PC-3 (cell line): ENCODE results near the gene KIF2A. TPM values are rescaled to one million over a fixed set of nuclear protein-coding genes. Genes with fewer than 3 reads are reported as not detected.

ENCODE experiments used
- ATAC-seq: fragments of 200-7000 bp; cut with Tn5 transposase; 2 replicates; pipeline ENCODE4 v1.9.1; 2020; ENCODE audit warnings: mild to moderate bottlenecking, moderate library complexity
- Bru-seq: library from RNA; stranded (reverse); fragments of 400-500 nt; gene quantifications from one replicate; lab custom pipeline; 2021; lab: Mats Ljungman, UMichigan
- BruChase-seq, 2 experiments: library from RNA; stranded (reverse); fragments of 400-500 nt; gene quantifications; one replicate each; lab custom pipeline; 2021; lab: Mats Ljungman, UMichigan
- BruUV-seq: library from RNA; stranded (reverse); fragments of 400-500 nt; replicated peaks from 2 replicates; lab custom pipeline; 2021; lab: Mats Ljungman, UMichigan
- CTCF ChIA-PET: fragments of 300-600 bp; sonication (Branson Sonifier 250); formaldehyde crosslinking; loops from one replicate; lab custom pipeline; 2022; ENCODE audit warnings: antibody characterized with exemption; lab: Charles Lee
- POLR2A ChIA-PET: fragments of 300-600 bp; sonication (Branson Sonifier 250); formaldehyde crosslinking; loops from one replicate; lab custom pipeline; 2022; ENCODE audit warnings: antibody characterized with exemption; ENCODE audit not compliant: unreplicated experiment; lab: Charles Lee
- DNase-seq: peaks from one replicate; pipeline ENCODE4 v3.0.0-alpha.2; 2015
- H2AFZ ChIP-seq: fragments of 300-600 bp; sonication (generic); 2 replicates; pipeline ENCODE4 v1.6.0; 2016; ENCODE audit warnings: antibody characterized with exemption, low read length
- H3F3A ChIP-seq: fragments of 300-600 bp; sonication (generic); one replicate; pipeline ENCODE4 v1.6.0; 2017; ENCODE audit warnings: antibody characterized with exemption, low read length, control low read depth, mild to moderate bottlenecking; ENCODE audit not compliant: unreplicated experiment
- H3K27ac ChIP-seq: fragments of 300-600 bp; sonication (generic); 2 replicates; pipeline ENCODE4 v1.5.1; 2016; ENCODE audit warnings: mild to moderate bottlenecking, low read length
- H3K27me3 ChIP-seq: fragments of 300-600 bp; sonication (generic); 2 replicates; pipeline ENCODE4 v1.6.1; 2016; ENCODE audit warnings: low read length, mixed read lengths
- H3K36me3 ChIP-seq: fragments of 300-600 bp; sonication (generic); 2 replicates; pipeline ENCODE4 v1.6.1; 2016; ENCODE audit warnings: low read depth, mixed run types, low read length, mixed read lengths
- H3K4me1 ChIP-seq: fragments of 300-600 bp; sonication (generic); 2 replicates; pipeline ENCODE4 v1.5.1; 2016; ENCODE audit warnings: low read length; ENCODE audit not compliant: insufficient read depth
- H3K4me2 ChIP-seq: fragments of 300-600 bp; sonication (generic); 2 replicates; pipeline ENCODE4 v1.6.0; 2016; ENCODE audit warnings: low read length
- H3K4me3 ChIP-seq: fragments of 300-600 bp; sonication (generic); 2 replicates; pipeline ENCODE4 v1.5.1; 2016; ENCODE audit warnings: mild to moderate bottlenecking, low read length, mixed read lengths
- H3K79me2 ChIP-seq: fragments of 300-600 bp; sonication (generic); 2 replicates; pipeline ENCODE4 v1.6.1; 2017; ENCODE audit warnings: low read length, mixed read lengths
- H3K9ac ChIP-seq: fragments of 300-600 bp; sonication (generic); 2 replicates; pipeline ENCODE4 v1.6.0; 2016; ENCODE audit warnings: mild to moderate bottlenecking, low read length
- H3K9me2 ChIP-seq: fragments of 300-600 bp; sonication (generic); replicated peaks from 2 replicates; pipeline ENCODE4 v1.6.1; 2016; ENCODE audit warnings: mixed run types, low read length, mixed read lengths
- H3K9me3 ChIP-seq: fragments of 300-600 bp; sonication (generic); 2 replicates; pipeline ENCODE4 v1.6.1; 2016; ENCODE audit warnings: low read length, mixed read lengths
- H4K20me1 ChIP-seq: fragments of 300-600 bp; sonication (generic); 2 replicates; pipeline ENCODE4 v1.6.1; 2016; ENCODE audit warnings: low read length, mixed read lengths
- CTCF ChIP-seq: fragments of 300-600 bp; sonication (generic); conservative IDR thresholded peaks from 2 replicates; pipeline ENCODE4 v1.5.1; 2017; ENCODE audit warnings: antibody characterized with exemption, low read depth, mild to moderate bottlenecking, low read length
- EZH2 ChIP-seq: fragments of 300-600 bp; sonication (generic); IDR thresholded peaks from one replicate; pipeline ENCODE4 v1.6.1; 2017; ENCODE audit warnings: antibody characterized with exemption, mild to moderate bottlenecking, low read length; ENCODE audit not compliant: unreplicated experiment
- EZH2phosphoT487 ChIP-seq: fragments of 300-600 bp; sonication (generic); IDR thresholded peaks from 2 replicates; pipeline ENCODE4 v1.6.1; 2018; ENCODE audit warnings: mild to moderate bottlenecking, antibody characterized with exemption, low read length, borderline replicate concordance
- intact Hi-C: fragments of 100-400 bp; cut with micrococcal nuclease; formaldehyde crosslinking; loops from 2 replicates; pipeline ENCODE4 v1.9.0; 2023
- long read RNA-seq: library from polyadenylated mRNA; unstranded; transcript quantifications from one replicate; pipeline ENCODE4 v2.0.0, GENCODE V29; 2021; ENCODE audit not compliant: unreplicated experiment
- total RNA-seq: library from RNA; depleted of rRNA; stranded (reverse); fragments of >200 nt; gene quantifications from 2 replicates; pipeline ENCODE4 v1.2.3, GENCODE V29; 2014; rRNA removed

The KIF2A gene
- total RNA-seq (19.0 and 26.4 TPM in 2 replicates), Bru-seq, nascent RNA (percentile 79 among the genes with signal in this experiment), BruChase-seq, experiment 1, labeled RNA remaining after a 6-hour chase (percentile 80 among the genes with signal in this experiment), BruChase-seq, experiment 2, labeled RNA remaining after a 2-hour chase (percentile 76 among the genes with signal in this experiment)
- long read RNA-seq, transcript KIF2A-202 (20 exons, 2,539 nt) = major isoform, 18 of 55 reads
- long read RNA-seq, partial matches to known transcripts = 4 of 55 reads
- long read RNA-seq, other reads (novel, unspliced or antisense) = 32 of 55 reads

DNA sequence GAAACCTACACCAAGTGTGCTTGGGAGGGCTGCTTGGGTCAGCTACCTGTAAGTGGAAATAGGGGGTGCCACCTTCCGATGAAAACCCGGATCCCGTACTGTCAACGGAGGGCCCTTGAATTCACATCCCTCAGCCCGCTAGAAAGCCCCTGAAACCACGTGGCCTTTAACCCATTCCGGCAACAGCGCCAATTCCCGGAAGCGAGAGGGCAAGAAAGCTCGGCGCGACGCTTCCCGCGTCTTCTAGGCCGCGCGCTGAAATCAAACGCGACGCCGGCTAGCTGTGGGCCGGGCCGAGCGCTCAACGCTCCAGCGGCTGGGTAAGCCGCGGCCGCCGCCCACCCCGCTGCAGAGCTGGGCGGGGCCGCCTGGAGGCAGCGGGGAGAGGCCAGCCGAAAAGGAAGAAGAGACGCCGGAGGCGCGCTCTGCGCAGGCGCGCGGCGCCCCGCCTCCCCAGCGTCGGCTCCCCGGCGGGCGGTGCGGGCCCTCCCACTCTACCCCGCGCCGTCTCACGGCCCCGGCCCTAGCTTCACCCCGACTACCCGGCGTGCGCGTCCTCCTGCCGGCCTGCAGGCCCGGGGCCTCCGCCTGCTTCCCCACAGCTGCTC lies at the start of gene KIF2A:
Gene KIF2A (plus strand): TSS at position 492 of the 608 bp plus-strand sequence. CDS start 267 bp downstream, outside the sequence.
- peaks cover 45% of the 10 kb centered on the region for H3K79me2 ChIP-seq
- H3K4me1 ChIP-seq = peaks cover 21% of the 10 kb centered on the region
- H3K9me2 ChIP-seq = no peaks in the 10 kb centered on the region
- peak within 1 kb of the TSS; percentile 56 for H3K27ac ChIP-seq
- peaks cover 16% of the 10 kb centered on the region for H4K20me1 ChIP-seq
- no peaks in the 10 kb centered on the region for H3K9me3 ChIP-seq
- DNase-seq = peak; percentile 95
- intact Hi-C loops = loop anchor here (2.0 to 5.0 kb wide), 2 partner anchors 46 to 81 kb away; no protein-coding TSS in a partner anchor
- H3K4me2 ChIP-seq = peak within 1 kb of the TSS; percentile 97
- CTCF ChIA-PET = interaction anchor here (0.7 kb wide), 1 partner anchor 64 kb away, joined by 3 read pairs; no protein-coding TSS in a partner anchor
- H3K27me3 ChIP-seq = no peaks in the 10 kb centered on the region
- no TSS peak for BruUV-seq
- POLR2A ChIA-PET = no interaction called here
- peak within 1 kb of the TSS; percentile 96 for H3K4me3 ChIP-seq
- H3K36me3 ChIP-seq = no peaks in the 10 kb centered on the region
- TF ChIP-seq EZH2phosphoT487 (no peak), CTCF (no peak), EZH2 (no peak)
- H3K9ac ChIP-seq = peak within 1 kb of the TSS; percentile 92
- H2AFZ ChIP-seq = peak within 1 kb of the TSS; percentile 94
- ATAC-seq = peak; percentile 86
- H3F3A ChIP-seq = no peaks in the 10 kb centered on the region

DNA sequence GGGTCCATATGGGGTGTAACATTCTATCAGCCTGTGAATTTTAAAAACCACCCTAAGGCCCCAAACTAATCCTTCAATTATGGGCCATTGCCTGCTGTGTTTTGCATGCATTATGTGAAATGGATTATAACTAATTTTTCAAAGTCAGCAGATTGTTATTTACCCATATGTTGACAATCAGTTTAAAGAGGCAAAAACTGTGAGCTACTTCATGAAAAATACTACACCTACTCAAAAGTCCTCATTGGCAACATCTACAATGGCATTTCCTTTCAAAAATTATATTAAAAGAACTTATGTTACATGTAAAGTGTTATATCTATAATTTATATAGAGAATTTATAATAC lies 49.0 kb upstream of the KIF2A start:
- H3K9me3 ChIP-seq = no peaks in the 10 kb centered on the region
- H2AFZ ChIP-seq = no peak overlapping the region
- intact Hi-C loops = no loop called here
- no peaks in the 10 kb centered on the region for H3K27me3 ChIP-seq
- no peaks in the 10 kb centered on the region for H3K4me1 ChIP-seq
- H3F3A ChIP-seq = no peaks in the 10 kb centered on the region
- BruUV-seq = no TSS peak
- no peaks in the 10 kb centered on the region for H3K9me2 ChIP-seq
- TF ChIP-seq EZH2 (no peak), EZH2phosphoT487 (no peak), CTCF (no peak)
- no peaks in the 10 kb centered on the region for H3K36me3 ChIP-seq
- POLR2A ChIA-PET = no interaction called here
- no peak overlapping the region for H3K9ac ChIP-seq
- no peaks in the 10 kb centered on the region for H4K20me1 ChIP-seq
- H3K4me2 ChIP-seq = no peak overlapping the region
- H3K79me2 ChIP-seq = no peaks in the 10 kb centered on the region
- DNase-seq = no peak
- ATAC-seq = no peak
- H3K27ac ChIP-seq = no peak overlapping the region
- no peak overlapping the region for H3K4me3 ChIP-seq
- CTCF ChIA-PET = no interaction called here

- Histone ChIP-seq H3K4me1 (no peaks in the 10 kb centered on the region), H3F3A (no peaks in the 10 kb centered on the region), H3K4me3 (no peak overlapping the region), H3K9me2 (no peaks in the 10 kb centered on the region), H3K9ac (no peak overlapping the region), H3K27ac (no peak overlapping the region), H3K27me3 (no peaks in the 10 kb centered on the region), H3K9me3 (no peaks in the 10 kb centered on the region), H2AFZ (no peak overlapping the region), H3K4me2 (no peak overlapping the region), H3K79me2 (no peaks in the 10 kb centered on the region), H4K20me1 (no peaks in the 10 kb centered on the region), H3K36me3 (no peaks in the 10 kb centered on the region)
- CTCF ChIA-PET = no interaction called here
- POLR2A ChIA-PET = no interaction called here
- ATAC-seq (no peak), DNase-seq (no peak)
- TF ChIP-seq EZH2phosphoT487 (no peak), EZH2 (no peak), CTCF (no peak)
- intact Hi-C loops = no loop called here
- BruUV-seq = no TSS peak
Measured at GRCh38 chr5:62258654-62259053, 47.4 kb upstream of the KIF2A start.
